DMS153 treated with DMSO at 0.1 percent for 48 hours (cell line): ENCODE measurements around the gene FRAS1.
"Not testable (repeated sequence)": the region's sequence is repeated elsewhere in the genome, so short reads cannot be mapped to it uniquely, and the experiment has no call there.

Experiments
- DNase-seq: peaks from one replicate; lab custom pipeline; 2025; ENCODE audit not compliant: unreplicated experiment; lab: John Stamatoyannopoulos, UW

FRAS1 gene

DNA sequence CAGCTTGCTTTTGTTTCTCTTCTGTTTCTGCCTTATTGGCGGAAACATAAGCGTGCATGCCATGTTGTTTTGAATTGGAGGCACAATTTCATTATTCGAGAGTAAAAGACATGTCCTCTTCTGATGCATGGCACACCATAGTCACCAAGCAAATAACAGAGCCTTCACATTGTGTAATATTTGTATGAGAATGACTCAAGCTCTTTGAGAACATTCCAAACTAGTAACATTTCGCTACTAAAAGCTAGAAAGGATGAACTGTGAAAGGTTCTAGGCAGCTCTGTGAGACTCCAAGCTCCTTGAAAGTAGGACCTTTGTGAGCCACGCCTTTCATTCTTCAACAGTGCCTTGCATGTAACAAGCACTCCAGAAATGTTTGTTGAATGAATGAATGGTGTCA lies 485.2 kb downstream of the FRAS1 start:
- DNase-seq, result no peak

DNA sequence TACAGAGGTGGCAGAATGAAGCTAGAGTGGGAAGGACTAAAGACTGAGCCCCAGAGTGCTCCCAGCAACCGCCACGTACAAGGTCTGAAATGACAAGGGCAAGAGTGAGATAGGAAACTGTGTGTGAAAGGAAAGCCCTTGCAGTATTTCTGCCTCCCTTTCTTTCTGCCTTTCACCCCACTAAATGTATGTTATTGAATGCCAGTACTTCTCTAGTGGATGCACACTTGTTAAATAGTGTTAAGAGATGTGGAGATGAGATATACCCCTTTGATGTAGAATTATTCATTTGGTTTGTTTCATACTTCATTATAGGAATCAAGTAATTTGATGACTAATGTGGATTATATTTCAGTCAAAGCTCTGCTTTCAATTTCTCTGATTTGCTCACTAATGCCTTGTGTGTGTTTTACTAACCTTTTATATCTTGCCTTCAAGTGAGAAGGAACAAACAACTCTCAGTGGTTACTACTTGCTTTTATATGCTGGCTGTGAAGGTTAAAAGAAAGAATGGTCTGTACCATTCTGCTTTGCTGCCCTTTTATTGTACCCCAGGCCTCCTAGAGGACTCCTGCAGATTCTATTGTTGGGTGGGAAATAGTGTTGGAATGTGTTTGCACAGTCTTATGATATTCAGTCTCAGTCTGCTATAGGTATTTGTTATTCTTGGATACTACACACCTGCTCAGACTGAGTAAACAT lies 486.5 kb downstream of the FRAS1 start:
- no peak for DNase-seq

DNA sequence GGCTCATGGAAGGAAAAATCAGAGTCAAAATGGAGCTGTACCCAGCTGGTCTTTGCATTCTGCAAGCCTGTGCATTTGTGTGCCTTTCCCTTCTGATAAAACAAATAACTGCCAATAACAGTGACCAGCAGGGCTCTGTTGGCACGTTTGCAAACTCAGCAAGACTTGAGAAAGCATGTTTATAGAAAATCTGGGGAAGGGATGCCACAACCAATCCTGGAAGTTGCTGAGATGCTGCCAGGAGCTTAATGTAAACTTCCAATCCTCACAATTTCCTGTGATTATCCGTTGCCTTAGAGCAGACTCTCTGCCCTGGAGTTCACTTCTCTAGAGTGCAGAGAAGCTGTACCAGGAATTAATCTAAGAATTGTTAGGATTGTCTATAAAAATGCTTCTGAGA lies 487.6 kb downstream of the FRAS1 start:
- no peak for DNase-seq

GRCh38 chr4:78545275-78546246 lies 488.4 kb downstream of the FRAS1 start:
- no peak for DNase-seq

DNA sequence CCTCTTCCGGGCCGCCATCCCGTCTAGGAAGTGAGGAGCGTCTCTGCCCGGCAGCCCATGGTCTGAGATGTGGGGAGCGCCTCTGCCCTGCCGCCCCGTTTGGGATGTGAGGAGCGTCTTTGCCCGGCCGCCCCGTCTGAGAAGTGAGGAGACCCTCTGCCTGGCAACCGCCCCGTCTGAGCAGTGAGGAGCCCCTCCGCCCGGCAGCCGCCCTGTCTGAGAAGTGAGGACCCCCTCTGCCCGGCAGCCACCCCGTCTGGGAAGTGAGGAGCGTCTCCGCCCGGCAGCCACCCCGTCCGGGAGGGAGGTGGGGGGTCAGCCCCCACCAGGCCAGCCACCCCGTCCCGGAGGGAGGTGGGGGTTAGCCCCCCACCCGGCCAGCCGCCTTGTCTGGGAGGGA lies 490.8 kb downstream of the FRAS1 start:
- DNase-seq, result not testable (repeated sequence)

DNA sequence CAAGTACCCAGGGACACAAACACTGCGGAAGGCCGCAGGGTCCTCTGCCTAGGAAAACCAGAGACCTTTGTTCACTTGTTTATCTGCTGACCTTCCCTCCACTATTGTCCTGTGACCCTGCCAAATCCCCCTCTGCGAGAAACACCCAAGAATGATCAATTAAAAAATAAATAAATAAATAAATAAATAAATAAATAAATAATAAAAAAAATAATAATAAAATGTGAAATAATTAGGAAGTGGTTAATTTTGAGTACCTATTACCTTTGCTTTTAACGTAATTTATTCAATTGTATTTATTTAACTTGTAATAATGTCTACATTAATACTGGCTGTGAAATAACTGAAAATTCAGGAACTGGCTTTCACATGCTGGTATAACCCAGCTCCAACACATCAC lies 491.8 kb downstream of the FRAS1 start:
- DNase-seq, result not testable (repeated sequence)

GRCh38 chr4:78551420-78552351 lies 494.6 kb downstream of the FRAS1 start, which contains the start of gene ANXA3:
Gene ANXA3, plus strand, starts transcription at chr4:78551770. Its CDS starts 2,704 bp downstream, at chr4:78554474.
- no peak for DNase-seq

DNA sequence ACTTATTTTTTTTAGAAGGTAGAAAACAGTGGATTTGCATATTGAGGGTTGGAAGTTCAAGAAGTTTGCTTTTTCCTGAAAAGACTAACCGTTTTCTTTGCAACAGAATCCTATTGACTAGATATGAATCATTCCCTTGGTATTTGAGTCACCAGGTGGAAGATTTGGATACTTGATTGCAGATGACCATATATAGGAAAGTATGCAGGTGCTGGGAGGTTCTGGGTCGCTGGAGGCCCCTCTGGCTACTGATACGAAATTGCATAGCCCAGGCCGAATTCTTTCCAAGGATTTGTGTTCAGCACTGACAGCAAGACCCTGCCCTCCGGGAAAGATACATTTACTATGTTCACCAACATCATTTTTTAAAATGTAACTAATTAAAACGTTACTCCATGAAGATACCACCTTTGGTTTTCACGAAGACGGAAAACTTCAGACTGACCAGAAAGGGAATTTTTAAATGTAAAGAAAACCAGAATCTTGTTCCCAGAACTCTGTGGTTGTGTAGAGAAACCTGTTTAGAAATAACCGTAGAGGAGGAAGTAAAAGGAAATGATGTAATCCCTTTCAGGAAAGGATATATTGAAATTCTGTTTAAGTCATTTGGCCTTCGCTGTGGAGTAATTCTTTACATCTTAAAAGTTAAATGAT lies 495.4 kb downstream of the FRAS1 start:
- DNase-seq, result no peak

- DNase-seq, result no peak
Measured at GRCh38 chr4:78553043-78553396, 495.9 kb downstream of the FRAS1 start.

- no peak for DNase-seq
Measured at GRCh38 chr4:78553529-78554060, 496.5 kb downstream of the FRAS1 start.

- no peak for DNase-seq
Measured at GRCh38 chr4:78556665-78557064, 499.5 kb downstream of the FRAS1 start.

- DNase-seq, result no peak
Measured at GRCh38 chr4:78557841-78558240, 500.7 kb downstream of the FRAS1 start.

GRCh38 chr4:78558410-78558809 lies 501.3 kb downstream of the FRAS1 start:
- no peak for DNase-seq

DNA sequence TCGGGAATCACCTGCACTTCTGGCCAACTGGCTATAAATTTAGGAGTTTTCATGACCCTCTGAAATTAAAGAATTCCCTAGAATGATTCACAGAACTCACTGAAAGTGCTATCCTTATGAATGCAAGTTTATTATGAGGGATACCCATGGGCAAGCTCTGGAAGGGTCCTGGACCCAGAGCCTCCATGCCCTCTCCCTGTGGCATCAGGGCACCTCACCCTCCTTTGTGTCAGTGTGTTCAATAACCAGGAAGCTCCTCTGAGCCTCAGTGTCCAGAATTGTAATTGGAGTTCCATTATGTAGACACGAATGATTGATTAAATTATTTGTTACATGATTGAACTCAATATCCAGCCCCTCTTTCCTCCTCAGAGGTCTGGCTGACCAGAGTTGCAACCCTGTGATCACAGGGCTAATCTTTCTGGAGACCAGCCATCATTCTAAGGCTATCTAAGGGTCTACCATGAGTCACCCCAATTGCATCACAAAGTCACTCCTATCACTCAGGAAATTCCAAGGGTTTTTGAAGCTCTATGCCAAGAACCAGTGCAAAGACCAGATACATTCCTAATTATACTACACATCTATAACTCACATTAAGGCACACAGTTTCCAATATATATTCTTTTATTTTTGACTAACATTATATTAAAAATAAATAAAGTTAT lies 503.3 kb downstream of the FRAS1 start:
- DNase-seq, result no peak

DNA sequence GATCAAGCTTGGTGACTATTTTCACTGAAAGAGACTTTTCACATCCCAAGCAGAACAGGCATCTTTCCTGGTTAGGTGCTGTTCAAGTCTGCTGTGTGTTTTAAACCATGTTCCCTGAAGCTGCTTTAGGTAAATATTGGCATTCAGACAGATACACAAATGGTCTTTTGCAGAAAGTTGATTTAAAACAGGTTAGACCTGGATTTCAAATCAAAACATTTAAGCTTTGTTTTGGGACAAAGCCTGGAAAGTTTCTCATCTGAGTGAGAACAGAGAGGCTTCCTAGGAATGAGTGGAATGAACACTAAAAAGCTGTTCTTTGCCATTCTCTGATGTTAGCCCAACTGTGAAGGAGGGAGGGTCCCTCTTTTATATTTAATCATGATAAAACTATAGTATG lies 504.6 kb downstream of the FRAS1 start:
- DNase-seq, result no peak

DNA sequence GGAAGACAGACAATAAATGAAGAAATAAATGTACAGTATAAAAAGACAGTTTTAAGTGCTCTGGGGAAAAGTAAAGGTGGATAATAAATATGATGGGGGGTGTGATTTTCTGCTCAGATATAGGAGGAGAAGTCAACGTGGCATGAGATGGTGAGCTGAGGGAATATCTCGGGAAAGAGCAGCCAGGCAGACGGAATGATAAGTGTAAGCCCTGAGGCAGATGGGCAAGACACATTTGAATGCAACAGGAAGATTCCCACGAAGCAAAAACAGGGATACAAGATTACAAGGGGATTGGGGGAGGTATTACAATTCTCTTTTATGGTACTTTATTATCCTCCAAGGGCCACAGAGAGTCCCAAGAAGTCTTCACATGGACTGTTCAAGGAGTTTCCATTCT lies 505.6 kb downstream of the FRAS1 start:
- no peak for DNase-seq

- no peak for DNase-seq
Measured at GRCh38 chr4:78565971-78566372, 508.8 kb downstream of the FRAS1 start.

DNA sequence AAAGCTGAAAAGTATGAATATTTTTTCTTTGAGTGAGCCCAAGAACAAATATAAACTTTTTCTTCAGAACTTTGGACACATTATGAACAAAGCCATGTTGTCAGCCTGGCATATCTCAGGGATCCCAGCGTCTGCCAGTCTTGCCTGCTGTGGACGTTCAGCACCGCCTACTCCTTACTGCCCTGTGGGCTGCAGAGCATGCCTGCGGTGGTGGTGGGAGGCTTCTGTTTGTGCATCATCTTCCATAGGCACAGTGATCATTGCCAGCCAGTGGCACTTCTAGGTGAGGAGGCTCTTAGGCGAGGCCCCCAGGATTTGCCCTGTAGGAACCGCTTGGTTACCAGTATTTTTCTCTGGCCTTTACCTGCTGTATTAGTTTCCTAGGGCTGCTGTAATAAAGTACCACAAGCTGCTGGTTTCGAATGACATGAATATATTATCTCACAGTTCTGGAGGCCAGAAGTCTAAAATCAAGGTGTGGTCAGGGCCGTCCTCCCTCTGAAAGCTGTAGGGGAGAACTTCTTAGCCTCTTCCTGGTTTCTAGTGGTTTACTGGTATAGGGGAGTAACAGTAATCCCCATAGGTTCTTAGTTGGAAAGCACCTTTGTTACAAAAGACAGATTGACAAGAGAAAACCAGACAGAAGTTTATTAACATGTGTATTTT lies 509.8 kb downstream of the FRAS1 start:
- no peak for DNase-seq

GRCh38 chr4:78567500-78568060 lies 510.5 kb downstream of the FRAS1 start:
- no peak for DNase-seq
